HepG2 (cell line): ENCODE data around the gene PSMD3. TPM values are rescaled to one million over a fixed set of nuclear protein-coding genes. Genes with fewer than 3 reads are reported as not detected.

Source experiments
- EEA1 ChIP-seq: sonication (generic); formaldehyde crosslinking; IDR thresholded peaks from 2 replicates; pipeline ENCODE4 v1.5.1; 2020; ENCODE audit warnings: mild to moderate bottlenecking, missing genetic modification reagents, borderline replicate concordance
- HMG20B ChIP-seq: conservative IDR thresholded peaks from 2 replicates; pipeline ENCODE4 v1.6.1; 2016; ENCODE audit warnings: missing genetic modification reagents, missing compliant biosample characterization
- HOXA7 ChIP-seq: sonication (generic); formaldehyde crosslinking; IDR thresholded peaks from 2 replicates; pipeline ENCODE4 v1.8.1; 2022; ENCODE audit warnings: mild to moderate bottlenecking, missing genetic modification reagents, moderate library complexity
- IRF2 ChIP-seq: IDR thresholded peaks from 2 replicates; pipeline ENCODE4 v1.6.1; 2018; ENCODE audit warnings: missing genetic modification reagents, missing compliant biosample characterization
- KAT7 ChIP-seq: IDR thresholded peaks from 2 replicates; pipeline ENCODE4 v1.6.1; 2018; ENCODE audit warnings: borderline replicate concordance, missing compliant biosample characterization
- MAFG ChIP-seq: sonication (generic); formaldehyde crosslinking; IDR thresholded peaks from 2 replicates; pipeline ENCODE4 v1.5.1; 2020; ENCODE audit warnings: mild to moderate bottlenecking, missing genetic modification reagents
- NFE2L2 ChIP-seq: fragments of 150-350 bp; IDR thresholded peaks from 2 replicates; pipeline ENCODE4 v1.6.1; 2014; ENCODE audit warnings: low read length
- NR2C2 ChIP-seq: sonication (generic); formaldehyde crosslinking; IDR thresholded peaks from 2 replicates; pipeline ENCODE4 v1.4.0; 2020; ENCODE audit warnings: missing genetic modification reagents, mild to moderate bottlenecking, moderate library complexity, borderline replicate concordance
- PCBP1 ChIP-seq: fragments of 200-400 bp; formaldehyde crosslinking; IDR thresholded peaks from 2 replicates; pipeline ENCODE4 v1.6.1; 2017; ENCODE audit warnings: mild to moderate bottlenecking, low read depth, low read length, borderline replicate concordance
- PRMT3 ChIP-seq: sonication (generic); formaldehyde crosslinking; IDR thresholded peaks from 2 replicates; pipeline ENCODE4 v1.8.1; 2022; ENCODE audit warnings: low read depth, mild to moderate bottlenecking, moderate library complexity, missing genetic modification reagents, borderline replicate concordance
- RFX1 ChIP-seq: fragments of 450-650 bp; IDR thresholded peaks from 2 replicates; pipeline ENCODE4 v1.6.1; 2017
- SCMH1 ChIP-seq: sonication (generic); formaldehyde crosslinking; IDR thresholded peaks from 2 replicates; pipeline ENCODE4 v1.9.0; 2021; ENCODE audit warnings: missing genetic modification reagents, mild to moderate bottlenecking, borderline replicate concordance
- SP1 ChIP-seq, 2 experiments: fragments of 450-650 bp in 1 of 2; sonication (generic) in 1 of 2; formaldehyde crosslinking in 1 of 2; IDR thresholded peaks; 2 replicates each; pipeline versions ENCODE4 v1.4.0 to v1.6.1; 2016 to 2020; ENCODE audit warnings: missing genetic modification reagents in 1 of 2
- SP5 ChIP-seq: IDR thresholded peaks from 2 replicates; pipeline ENCODE4 v1.6.1; 2016; ENCODE audit warnings: low read depth, borderline replicate concordance
- ZNF136 ChIP-seq: sonication (generic); formaldehyde crosslinking; IDR thresholded peaks from 2 replicates; pipeline ENCODE4 v1.8.1; 2022; ENCODE audit warnings: low read depth, mild to moderate bottlenecking, moderate library complexity, missing genetic modification reagents
- ZNF430 ChIP-seq: sonication (generic); formaldehyde crosslinking; IDR thresholded peaks from 2 replicates; pipeline ENCODE4 v1.9.0; 2021; ENCODE audit warnings: mild to moderate bottlenecking, missing genetic modification reagents
- ZNF550 ChIP-seq: sonication (generic); formaldehyde crosslinking; IDR thresholded peaks from 2 replicates; pipeline ENCODE4 v1.4.0; 2020; ENCODE audit warnings: mild to moderate bottlenecking, missing genetic modification reagents, borderline replicate concordance
- ZNF652 ChIP-seq: IDR thresholded peaks from 2 replicates; pipeline ENCODE4 v1.6.1; 2016; ENCODE audit warnings: low read depth, borderline replicate concordance
- polyA plus RNA-seq, 8 experiments: library from polyadenylated mRNA; depleted of rRNA in 3 of 8; stranded (reverse) in 7 of 8; unstranded in 1 of 8; fragments of >200 nt; fragmentation: Illumina TruSeq in 4 of 8; extraction: Trizol in 4 of 8; gene quantifications; 2 replicates each; pipeline versions ENCODE4 v1.2.1 to v1.2.3, GENCODE V29; 2011 to 2016; ENCODE audit warnings: low read depth in 4 of 8, missing spikeins in 1 of 8, mixed read lengths in 1 of 8; ENCODE audit not compliant: insufficient read depth in 1 of 8
- total RNA-seq, 5 experiments: library from RNA; depleted of rRNA; stranded (reverse); fragments of >200 nt; fragmentation: Illumina TruSeq; extraction: Trizol; gene quantifications; 2 replicates each; pipeline ENCODE4 v1.2.3, GENCODE V29; 2016; ENCODE audit warnings: low read depth in 1 of 5
- TF ChIP-seq, protein P1 (sequence below): sonication (generic); formaldehyde crosslinking; IDR thresholded peaks from 2 replicates; pipeline ENCODE4 v1.4.0; 2020; ENCODE audit warnings: missing genetic modification reagents
- TF ChIP-seq, protein P2 (sequence below): sonication (generic); formaldehyde crosslinking; IDR thresholded peaks from 2 replicates; pipeline ENCODE4 v1.8.0; 2022; ENCODE audit warnings: mild to moderate bottlenecking, missing genetic modification reagents, moderate library complexity
- TF ChIP-seq, protein P3 (sequence below): sonication (generic); formaldehyde crosslinking; IDR thresholded peaks from 2 replicates; pipeline ENCODE4 v1.5.0; 2020; ENCODE audit warnings: missing genetic modification reagents
- TF ChIP-seq, protein P4 (sequence below): IDR thresholded peaks from 2 replicates; pipeline ENCODE4 v1.6.1; 2016; ENCODE audit warnings: missing biosample characterization, missing genetic modification reagents, low read depth

PSMD3 gene
- total and polyA plus RNA-seq, 2 of the 13 experiments (the other 11 are each of a cell fraction or from before 2014, with no cell fraction given), result 97.4 to 146 TPM

DNA sequence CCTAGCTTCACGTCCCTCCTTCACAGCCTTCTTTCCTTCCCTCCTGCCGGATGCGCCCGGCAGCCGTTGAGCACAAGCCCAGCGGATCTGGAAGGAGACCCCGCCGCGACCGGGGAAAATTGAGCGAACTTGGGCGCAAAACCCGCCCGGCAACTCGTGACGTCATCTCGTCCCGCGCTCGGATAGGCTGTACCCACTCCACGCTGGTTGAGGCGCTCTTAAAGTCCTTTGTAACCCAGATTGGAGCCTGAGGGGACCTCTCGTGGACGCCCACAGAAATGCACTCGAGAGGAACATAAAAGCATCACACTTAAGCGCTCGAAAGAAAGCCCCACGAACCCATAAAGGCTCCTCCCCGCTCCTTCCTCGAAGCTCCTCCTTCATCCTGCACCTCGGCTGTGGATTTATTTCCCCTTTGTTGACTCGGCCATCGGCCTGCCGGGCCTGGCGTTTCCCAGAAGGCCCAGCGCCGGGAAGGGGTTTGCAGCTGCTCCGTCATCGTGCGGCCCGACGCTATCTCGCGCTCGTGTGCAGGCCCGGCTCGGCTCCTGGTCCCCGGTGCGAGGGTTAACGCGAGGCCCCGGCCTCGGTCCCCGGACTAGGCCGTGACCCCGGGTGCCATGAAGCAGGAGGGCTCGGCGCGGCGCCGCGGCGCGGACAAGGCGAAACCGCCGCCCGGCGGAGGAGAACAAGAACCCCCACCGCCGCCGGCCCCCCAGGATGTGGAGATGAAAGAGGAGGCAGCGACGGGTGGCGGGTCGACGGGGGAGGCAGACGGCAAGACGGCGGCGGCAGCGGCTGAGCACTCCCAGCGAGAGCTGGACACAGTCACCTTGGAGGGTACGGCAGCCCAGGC lies at the start of gene PSMD3 (continued):
- TF ChIP-seq MAFG (CRISPR knock-in tag) (peak; percentile 83), PRMT3 (no peak), ZNF550 (peak; percentile 96), ZNF136 (CRISPR knock-in tag) (peak; percentile 96; the same call in 1 of the 2 replicates), KAT7 (CRISPR knock-in tag) (peak; percentile 99), ZNF652 (CRISPR knock-in tag) (peak; percentile 42; the same call in 1 of the 2 replicates), NFE2L2 (peak; percentile 61; the same call in 1 of the 2 replicates), HMG20B (CRISPR knock-in tag) (peak; percentile 88), RFX1 (no peak), SP1 (IDR thresholded peaks at IDR 0.05) (no peak), SP1 (CRISPR knock-in tag; IDR thresholded peaks at IDR 0.05) (peak; percentile 73), NR2C2 (CRISPR knock-in tag) (peak; percentile 88), SCMH1 (CRISPR knock-in tag) (no peak), EEA1 (CRISPR knock-in tag) (peak; percentile 93), PCBP1 (peak; percentile 94; the same call in 1 of the 2 replicates), HOXA7 (CRISPR knock-in tag) (peak; percentile 89; the same call in 1 of the 2 replicates), SP5 (CRISPR knock-in tag) (peak; percentile 64; the same call in 1 of the 2 replicates), IRF2 (CRISPR knock-in tag) (peak; percentile 98), ZNF430 (CRISPR knock-in tag) (peak; percentile 95)
- TF ChIP-seq, protein P1, sequence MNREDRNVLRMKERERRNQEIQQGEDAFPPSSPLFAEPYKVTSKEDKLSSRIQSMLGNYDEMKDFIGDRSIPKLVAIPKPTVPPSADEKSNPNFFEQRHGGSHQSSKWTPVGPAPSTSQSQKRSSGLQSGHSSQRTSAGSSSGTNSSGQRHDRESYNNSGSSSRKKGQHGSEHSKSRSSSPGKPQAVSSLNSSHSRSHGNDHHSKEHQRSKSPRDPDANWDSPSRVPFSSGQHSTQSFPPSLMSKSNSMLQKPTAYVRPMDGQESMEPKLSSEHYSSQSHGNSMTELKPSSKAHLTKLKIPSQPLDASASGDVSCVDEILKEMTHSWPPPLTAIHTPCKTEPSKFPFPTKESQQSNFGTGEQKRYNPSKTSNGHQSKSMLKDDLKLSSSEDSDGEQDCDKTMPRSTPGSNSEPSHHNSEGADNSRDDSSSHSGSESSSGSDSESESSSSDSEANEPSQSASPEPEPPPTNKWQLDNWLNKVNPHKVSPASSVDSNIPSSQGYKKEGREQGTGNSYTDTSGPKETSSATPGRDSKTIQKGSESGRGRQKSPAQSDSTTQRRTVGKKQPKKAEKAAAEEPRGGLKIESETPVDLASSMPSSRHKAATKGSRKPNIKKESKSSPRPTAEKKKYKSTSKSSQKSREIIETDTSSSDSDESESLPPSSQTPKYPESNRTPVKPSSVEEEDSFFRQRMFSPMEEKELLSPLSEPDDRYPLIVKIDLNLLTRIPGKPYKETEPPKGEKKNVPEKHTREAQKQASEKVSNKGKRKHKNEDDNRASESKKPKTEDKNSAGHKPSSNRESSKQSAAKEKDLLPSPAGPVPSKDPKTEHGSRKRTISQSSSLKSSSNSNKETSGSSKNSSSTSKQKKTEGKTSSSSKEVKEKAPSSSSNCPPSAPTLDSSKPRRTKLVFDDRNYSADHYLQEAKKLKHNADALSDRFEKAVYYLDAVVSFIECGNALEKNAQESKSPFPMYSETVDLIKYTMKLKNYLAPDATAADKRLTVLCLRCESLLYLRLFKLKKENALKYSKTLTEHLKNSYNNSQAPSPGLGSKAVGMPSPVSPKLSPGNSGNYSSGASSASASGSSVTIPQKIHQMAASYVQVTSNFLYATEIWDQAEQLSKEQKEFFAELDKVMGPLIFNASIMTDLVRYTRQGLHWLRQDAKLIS (CRISPR knock-in tag), result 0 out of 2 replicates have a peak, but pooled peaks have one; percentile 75
- TF ChIP-seq, protein P2, sequence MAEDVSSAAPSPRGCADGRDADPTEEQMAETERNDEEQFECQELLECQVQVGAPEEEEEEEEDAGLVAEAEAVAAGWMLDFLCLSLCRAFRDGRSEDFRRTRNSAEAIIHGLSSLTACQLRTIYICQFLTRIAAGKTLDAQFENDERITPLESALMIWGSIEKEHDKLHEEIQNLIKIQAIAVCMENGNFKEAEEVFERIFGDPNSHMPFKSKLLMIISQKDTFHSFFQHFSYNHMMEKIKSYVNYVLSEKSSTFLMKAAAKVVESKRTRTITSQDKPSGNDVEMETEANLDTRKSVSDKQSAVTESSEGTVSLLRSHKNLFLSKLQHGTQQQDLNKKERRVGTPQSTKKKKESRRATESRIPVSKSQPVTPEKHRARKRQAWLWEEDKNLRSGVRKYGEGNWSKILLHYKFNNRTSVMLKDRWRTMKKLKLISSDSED (CRISPR knock-in tag), result no peak
- TF ChIP-seq, protein P3, sequence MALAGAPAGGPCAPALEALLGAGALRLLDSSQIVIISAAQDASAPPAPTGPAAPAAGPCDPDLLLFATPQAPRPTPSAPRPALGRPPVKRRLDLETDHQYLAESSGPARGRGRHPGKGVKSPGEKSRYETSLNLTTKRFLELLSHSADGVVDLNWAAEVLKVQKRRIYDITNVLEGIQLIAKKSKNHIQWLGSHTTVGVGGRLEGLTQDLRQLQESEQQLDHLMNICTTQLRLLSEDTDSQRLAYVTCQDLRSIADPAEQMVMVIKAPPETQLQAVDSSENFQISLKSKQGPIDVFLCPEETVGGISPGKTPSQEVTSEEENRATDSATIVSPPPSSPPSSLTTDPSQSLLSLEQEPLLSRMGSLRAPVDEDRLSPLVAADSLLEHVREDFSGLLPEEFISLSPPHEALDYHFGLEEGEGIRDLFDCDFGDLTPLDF (CRISPR knock-in tag), result peak; percentile 65; the same call in 1 of the 2 replicates
- TF ChIP-seq, protein P4, sequence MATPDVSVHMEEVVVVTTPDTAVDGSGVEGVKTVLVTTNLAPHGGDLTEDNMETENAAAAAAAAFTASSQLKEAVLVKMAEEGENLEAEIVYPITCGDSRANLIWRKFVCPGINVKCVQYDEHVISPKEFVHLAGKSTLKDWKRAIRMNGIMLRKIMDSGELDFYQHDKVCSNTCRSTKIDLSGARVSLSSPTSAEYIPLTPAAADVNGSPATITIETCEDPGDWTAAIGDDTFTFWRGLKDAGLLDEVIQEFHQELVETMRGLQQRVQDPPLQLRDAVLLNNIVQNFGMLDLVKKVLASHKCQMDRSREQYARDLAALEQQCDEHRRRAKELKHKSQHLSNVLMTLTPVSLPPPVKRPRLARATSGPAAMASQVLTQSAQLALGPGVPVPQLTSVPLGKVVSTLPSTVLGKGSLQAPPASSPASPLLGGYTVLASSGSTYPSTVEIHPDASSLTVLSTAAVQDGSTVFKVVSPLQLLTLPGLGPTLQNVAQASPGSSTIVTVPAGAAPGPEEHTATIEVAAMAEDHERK (CRISPR knock-in tag), result peak; percentile 74
